ENCODE data around the gene TCF7L1. TPM values are rescaled to one million over a fixed set of nuclear protein-coding genes. Genes with fewer than 3 reads are reported as not detected.

TCF7L1 gene
- total RNA-seq, 1 donor from 2014 or later = 1.3 TPM

GRCh38 chr2:85239102-85239501, 105.9 kb downstream of the TCF7L1 start:
- TF ChIP-seq CTCF (IDR thresholded peaks at IDR 0.05; ENCODE audit: insufficient read depth, low read length, severe bottlenecking) = no peak
- no peak for FAIRE-seq
- H3K4me3 ChIP-seq (ENCODE audit: low read depth, low read length) = no peak overlapping the region

GRCh38 chr2:85240055-85240454, 106.9 kb downstream of the TCF7L1 start:
- DNase-seq (ENCODE audit: low read depth) (no peak), FAIRE-seq (no peak)
- H3K36me3 ChIP-seq (ENCODE audit: control insufficient read depth, insufficient read depth, low read length) = peaks cover 2% of the 10 kb centered on the region
- H3K4me3 ChIP-seq (ENCODE audit: low read depth, low read length) = no peak overlapping the region
- TF ChIP-seq CTCF (IDR thresholded peaks at IDR 0.05; ENCODE audit: insufficient read depth, low read length, severe bottlenecking) = no peak
- no peaks in the 10 kb centered on the region for H3K27me3 ChIP-seq (ENCODE audit: control insufficient read depth, insufficient read depth, low read length)

More at GRCh38 chr2:85239102-85239501, 105.9 kb downstream of the TCF7L1 start:
- H3K36me3 ChIP-seq (ENCODE audit: control insufficient read depth, insufficient read depth, low read length) = peaks cover 2% of the 10 kb centered on the region
- no peak for DNase-seq (ENCODE audit: low read depth)
- no peaks in the 10 kb centered on the region for H3K27me3 ChIP-seq (ENCODE audit: control insufficient read depth, insufficient read depth, low read length)

GRCh38 chr2:85242321-85242720, 109.1 kb downstream of the TCF7L1 start:
- DNase-seq (ENCODE audit: low read depth) (no peak), FAIRE-seq (no peak)
- TF ChIP-seq CTCF (IDR thresholded peaks at IDR 0.05; ENCODE audit: insufficient read depth, low read length, severe bottlenecking) = no peak

GRCh38 chr2:85243101-85244072, 110.2 kb downstream of the TCF7L1 start:
- TF ChIP-seq CTCF (IDR thresholded peaks at IDR 0.05; ENCODE audit: insufficient read depth, low read length, severe bottlenecking) = peak; percentile 45
- DNase-seq (ENCODE audit: low read depth) = no peak
- no peak for FAIRE-seq
- H3K27me3 ChIP-seq (ENCODE audit: control insufficient read depth, insufficient read depth, low read length) = no peaks in the 10 kb centered on the region
- peaks cover 2% of the 10 kb centered on the region for H3K36me3 ChIP-seq (ENCODE audit: control insufficient read depth, insufficient read depth, low read length)
- no peak overlapping the region for H3K4me3 ChIP-seq (ENCODE audit: low read depth, low read length)

More at GRCh38 chr2:85242321-85242720, 109.1 kb downstream of the TCF7L1 start:
- Histone ChIP-seq H3K27me3 (ENCODE audit: control insufficient read depth, insufficient read depth, low read length) (no peaks in the 10 kb centered on the region), H3K36me3 (ENCODE audit: control insufficient read depth, insufficient read depth, low read length) (peaks cover 2% of the 10 kb centered on the region), H3K4me3 (ENCODE audit: low read depth, low read length) (no peak overlapping the region)

- no peak for DNase-seq (ENCODE audit: low read depth)
- Histone ChIP-seq H3K27me3 (ENCODE audit: control insufficient read depth, insufficient read depth, low read length) (no peaks in the 10 kb centered on the region), H3K36me3 (ENCODE audit: control insufficient read depth, insufficient read depth, low read length) (peaks cover 2% of the 10 kb centered on the region), H3K4me3 (ENCODE audit: low read depth, low read length) (no peak overlapping the region)
- TF ChIP-seq CTCF (IDR thresholded peaks at IDR 0.05; ENCODE audit: insufficient read depth, low read length, severe bottlenecking) = no peak
- no peak for FAIRE-seq
Measured at GRCh38 chr2:85244828-85245227, 111.6 kb downstream of the TCF7L1 start.
